HepG2 (cell line): Measurements from ENCODE around the gene VIT. TPM values are rescaled to one million over a fixed set of nuclear protein-coding genes. Genes with fewer than 3 reads are reported as not detected.

Source experiments
- CERS6 ChIP-seq: sonication (generic); formaldehyde crosslinking; IDR thresholded peaks from 2 replicates; pipeline ENCODE4 v1.5.0; 2020; ENCODE audit warnings: missing genetic modification reagents
- CTCF ChIP-seq: sonication (generic); formaldehyde crosslinking; IDR thresholded peaks from 2 replicates; pipeline ENCODE4 v1.5.0; 2020; ENCODE audit warnings: mild to moderate bottlenecking, missing genetic modification reagents, moderate library complexity
- ELF4 ChIP-seq: sonication (generic); formaldehyde crosslinking; IDR thresholded peaks from 2 replicates; pipeline ENCODE4 v1.5.0; 2020; ENCODE audit warnings: missing genetic modification reagents, mild to moderate bottlenecking, moderate library complexity, borderline replicate concordance
- ETV5 ChIP-seq: IDR thresholded peaks from 2 replicates; pipeline ENCODE4 v1.6.1; 2018; ENCODE audit warnings: missing biosample characterization, missing genetic modification reagents, inconsistent platforms, borderline replicate concordance
- FOXO1 ChIP-seq: sonication (generic); formaldehyde crosslinking; IDR thresholded peaks from 2 replicates; pipeline ENCODE4 v1.4.0; 2020; ENCODE audit warnings: missing genetic modification reagents
- HOXA5 ChIP-seq: sonication (generic); formaldehyde crosslinking; IDR thresholded peaks from 2 replicates; pipeline ENCODE4 v1.4.0; 2020; ENCODE audit warnings: missing genetic modification reagents
- KMT2B ChIP-seq: IDR thresholded peaks from 2 replicates; pipeline ENCODE4 v1.6.1; 2016; ENCODE audit warnings: missing genetic modification reagents, missing compliant biosample characterization
- MAFF ChIP-seq: IDR thresholded peaks from 2 replicates; pipeline ENCODE4 v1.6.1; 2011; ENCODE audit warnings: low read depth, low read length, improper control_type of control experiment
- MXI1 ChIP-seq: IDR thresholded peaks from 3 replicates; pipeline ENCODE4 v1.6.1; 2012; ENCODE audit warnings: low read depth, low read length, inconsistent platforms, borderline replicate concordance
- NFKBIZ ChIP-seq: IDR thresholded peaks from 2 replicates; pipeline ENCODE4 v1.6.1; 2018; ENCODE audit warnings: missing genetic modification reagents, missing compliant biosample characterization
- SIN3B ChIP-seq: fragments of 150-350 bp; IDR thresholded peaks from 2 replicates; pipeline ENCODE4 v1.6.1; 2014; ENCODE audit warnings: low read length
- TFE3 ChIP-seq: IDR thresholded peaks from 2 replicates; pipeline ENCODE4 v1.6.1; 2016
- THAP11 ChIP-seq: IDR thresholded peaks from 2 replicates; pipeline ENCODE4 v1.6.1; 2016; ENCODE audit warnings: missing biosample characterization, missing genetic modification reagents
- ZBTB14 ChIP-seq: sonication (generic); formaldehyde crosslinking; IDR thresholded peaks from 2 replicates; pipeline ENCODE4 v1.4.0; 2020; ENCODE audit warnings: missing genetic modification reagents
- ZFX ChIP-seq: sonication (generic); formaldehyde crosslinking; IDR thresholded peaks from 2 replicates; pipeline ENCODE4 v1.4.0; 2020; ENCODE audit warnings: mild to moderate bottlenecking, low read depth, missing genetic modification reagents, moderate library complexity
- ZMAT3 ChIP-seq: sonication (generic); formaldehyde crosslinking; conservative IDR thresholded peaks from 2 replicates; pipeline ENCODE4 v1.7.0; 2021; ENCODE audit warnings: missing genetic modification reagents
- ZNF441 ChIP-seq: sonication (generic); formaldehyde crosslinking; IDR thresholded peaks from 2 replicates; pipeline ENCODE4 v1.7.0; 2021; ENCODE audit warnings: missing genetic modification reagents, borderline replicate concordance
- ZNF512B ChIP-seq: sonication (generic); formaldehyde crosslinking; IDR thresholded peaks from 2 replicates; pipeline ENCODE4 v1.5.1; 2020; ENCODE audit warnings: missing genetic modification reagents, mild to moderate bottlenecking, borderline replicate concordance
- ZNF713 ChIP-seq: sonication (generic); formaldehyde crosslinking; IDR thresholded peaks from 2 replicates; pipeline ENCODE4 v1.4.0; 2020; ENCODE audit warnings: mild to moderate bottlenecking, missing genetic modification reagents
- polyA plus RNA-seq, 8 experiments: library from polyadenylated mRNA; depleted of rRNA in 3 of 8; stranded (reverse) in 7 of 8; unstranded in 1 of 8; fragments of >200 nt; fragmentation: Illumina TruSeq in 4 of 8; extraction: Trizol in 4 of 8; gene quantifications; 2 replicates each; pipeline versions ENCODE4 v1.2.1 to v1.2.3, GENCODE V29; 2011 to 2016; ENCODE audit warnings: low read depth in 4 of 8, missing spikeins in 1 of 8, mixed read lengths in 1 of 8; ENCODE audit not compliant: insufficient read depth in 1 of 8
- total RNA-seq, 5 experiments: library from RNA; depleted of rRNA; stranded (reverse); fragments of >200 nt; fragmentation: Illumina TruSeq; extraction: Trizol; gene quantifications; 2 replicates each; pipeline ENCODE4 v1.2.3, GENCODE V29; 2016; ENCODE audit warnings: low read depth in 1 of 5
- TF ChIP-seq, protein P1 (sequence below): sonication (generic); formaldehyde crosslinking; IDR thresholded peaks from 2 replicates; pipeline ENCODE4 v1.5.0; 2020; ENCODE audit warnings: missing genetic modification reagents, mild to moderate bottlenecking, borderline replicate concordance
- TF ChIP-seq, protein P2 (sequence below): IDR thresholded peaks from 2 replicates; pipeline ENCODE4 v1.6.1; 2016

Gene VIT
- total and polyA plus RNA-seq, 2 of the 13 experiments (the other 11 are each of a cell fraction or from before 2014, with no cell fraction given), result not detected

DNA sequence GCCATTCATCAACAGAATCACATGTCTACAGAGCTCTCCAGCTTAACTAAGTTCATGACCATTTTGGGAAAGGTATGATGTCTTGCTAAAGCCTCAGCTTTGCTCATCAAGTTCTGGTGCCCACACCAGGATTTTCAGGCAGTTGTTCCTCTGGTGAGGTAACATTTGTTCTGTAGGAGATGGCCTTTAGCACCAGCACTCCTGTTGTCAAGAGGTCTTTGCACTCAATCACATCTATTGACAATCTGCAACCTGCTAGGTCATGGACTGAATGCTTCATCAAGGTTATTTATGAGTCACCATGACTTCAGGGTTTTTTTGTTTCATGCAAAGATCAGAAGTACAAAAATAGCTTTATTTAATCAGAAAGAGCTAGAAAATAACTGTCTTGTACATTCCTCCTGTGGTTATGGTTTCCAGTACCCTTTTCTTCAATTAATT, 36.6 kb upstream of the VIT start (continued):
- TF ChIP-seq MXI1, result peak; percentile 30; the same call in 1 of the 3 replicates
- TF ChIP-seq KMT2B (CRISPR knock-in tag), result no peak
- no peak for TF ChIP-seq ELF4 (CRISPR knock-in tag)
- TF ChIP-seq FOXO1, result peak; percentile 95
- no peak for TF ChIP-seq ZBTB14 (CRISPR knock-in tag)
- TF ChIP-seq CTCF (CRISPR knock-in tag), result no peak
- TF ChIP-seq SIN3B, result no peak
- TF ChIP-seq ZNF512B, result no peak
- 0 out of 2 replicates have a peak, but pooled peaks have one; percentile 23 for TF ChIP-seq ZFX (CRISPR knock-in tag)
- peak; percentile 50; the same call in 1 of the 2 replicates for TF ChIP-seq ETV5 (CRISPR knock-in tag)
- TF ChIP-seq NFKBIZ, result no peak
- peak; percentile 66; the same call in 1 of the 2 replicates for TF ChIP-seq THAP11
- TF ChIP-seq ZMAT3 (CRISPR knock-in tag), result no peak
- TF ChIP-seq, protein P1, sequence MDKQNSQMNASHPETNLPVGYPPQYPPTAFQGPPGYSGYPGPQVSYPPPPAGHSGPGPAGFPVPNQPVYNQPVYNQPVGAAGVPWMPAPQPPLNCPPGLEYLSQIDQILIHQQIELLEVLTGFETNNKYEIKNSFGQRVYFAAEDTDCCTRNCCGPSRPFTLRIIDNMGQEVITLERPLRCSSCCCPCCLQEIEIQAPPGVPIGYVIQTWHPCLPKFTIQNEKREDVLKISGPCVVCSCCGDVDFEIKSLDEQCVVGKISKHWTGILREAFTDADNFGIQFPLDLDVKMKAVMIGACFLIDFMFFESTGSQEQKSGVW (CRISPR knock-in tag), result no peak
- peak; percentile 49; the same call in 1 of the 2 replicates for TF ChIP-seq ZNF441 (CRISPR knock-in tag)
- no peak for TF ChIP-seq HOXA5
- TF ChIP-seq, protein P2, sequence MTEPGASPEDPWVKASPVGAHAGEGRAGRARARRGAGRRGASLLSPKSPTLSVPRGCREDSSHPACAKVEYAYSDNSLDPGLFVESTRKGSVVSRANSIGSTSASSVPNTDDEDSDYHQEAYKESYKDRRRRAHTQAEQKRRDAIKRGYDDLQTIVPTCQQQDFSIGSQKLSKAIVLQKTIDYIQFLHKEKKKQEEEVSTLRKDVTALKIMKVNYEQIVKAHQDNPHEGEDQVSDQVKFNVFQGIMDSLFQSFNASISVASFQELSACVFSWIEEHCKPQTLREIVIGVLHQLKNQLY (CRISPR knock-in tag), result peak; percentile 77
- no peak for TF ChIP-seq ZNF713 (CRISPR knock-in tag)
- no peak for TF ChIP-seq CERS6 (CRISPR knock-in tag)
- peak; percentile 64; the same call in 1 of the 2 replicates for TF ChIP-seq TFE3
- TF ChIP-seq MAFF, result peak; percentile 72
